PFSK-1 (cell line): ENCODE results near the gene LNX1.

Experiments used
- FOXP2 ChIP-seq: optimal IDR thresholded peaks from 2 replicates; pipeline ENCODE3; 2011; ENCODE audit warnings: borderline replicate concordance, control low read depth, inconsistent platforms; ENCODE audit not compliant: insufficient read depth; ENCODE audit errors: extremely low read length, extremely low read depth
- POLR2AphosphoS5 ChIP-seq: IDR thresholded peaks from 2 replicates; pipeline ENCODE4 v1.6.1; 2012; ENCODE audit warnings: low read depth, mild to moderate bottlenecking, control low read depth, low read length, moderate library complexity
- REST ChIP-seq, 2 experiments: IDR thresholded peaks; 2 replicates each; pipeline versions ENCODE4 v1.6.1 to v1.8.0; 2011 to 2012; ENCODE audit warnings: low read depth in 2 of 2, low read length in 2 of 2, control low read depth in 1 of 2, inconsistent platforms in 1 of 2, mild to moderate bottlenecking in 1 of 2, moderate library complexity in 1 of 2; ENCODE audit not compliant: insufficient read depth in 1 of 2
- SIN3A ChIP-seq: IDR thresholded peaks from 2 replicates; pipeline ENCODE4 v1.6.1; 2012; ENCODE audit warnings: mild to moderate bottlenecking, low read length, moderate library complexity, borderline replicate concordance; ENCODE audit not compliant: insufficient read depth
- TAF1 ChIP-seq: IDR thresholded peaks from 2 replicates; pipeline ENCODE4 v1.6.1; 2012; ENCODE audit warnings: low read length, control low read depth, borderline replicate concordance; ENCODE audit not compliant: insufficient read depth

The LNX1 gene

GRCh38 chr4:53586121-53586816 is 5.0 kb downstream of the LNX1 start:
- TF ChIP-seq SIN3A (no peak), POLR2AphosphoS5 (no peak), REST (IDR thresholded peaks at IDR 0.05; ENCODE audit: insufficient read depth in 1 of 2, low read depth in 2 of 2, low read length in 2 of 2) (no peak), FOXP2 (no peak), TAF1 (no peak)

GRCh38 chr4:53584658-53585057 is 6.6 kb downstream of the LNX1 start:
- TF ChIP-seq REST (IDR thresholded peaks at IDR 0.05; ENCODE audit: insufficient read depth in 1 of 2, low read depth in 2 of 2, low read length in 2 of 2): no peak

- TF ChIP-seq TAF1 (no peak), POLR2AphosphoS5 (no peak), SIN3A (no peak), REST (IDR thresholded peaks at IDR 0.05; ENCODE audit: insufficient read depth in 1 of 2, low read depth in 2 of 2, low read length in 2 of 2) (no peak), FOXP2 (no peak)
Observed at GRCh38 chr4:53583513-53583912, 7.8 kb downstream of the LNX1 start.

- TF ChIP-seq FOXP2 (no peak), REST (IDR thresholded peaks at IDR 0.05; ENCODE audit: insufficient read depth in 1 of 2, low read depth in 2 of 2, low read length in 2 of 2) (no peak), POLR2AphosphoS5 (no peak), TAF1 (no peak), SIN3A (no peak)
Observed at GRCh38 chr4:53582194-53582593, 9.1 kb downstream of the LNX1 start.

GRCh38 chr4:53580274-53580673 is 11.0 kb downstream of the LNX1 start:
- TF ChIP-seq SIN3A: no peak
- no peak for TF ChIP-seq POLR2AphosphoS5
- no peak for TF ChIP-seq FOXP2
- TF ChIP-seq TAF1: no peak
- TF ChIP-seq REST (IDR thresholded peaks at IDR 0.05; ENCODE audit: insufficient read depth in 1 of 2, low read depth in 2 of 2, low read length in 2 of 2): no peak
